ENCODE data around the gene E2F2.

DNA sequence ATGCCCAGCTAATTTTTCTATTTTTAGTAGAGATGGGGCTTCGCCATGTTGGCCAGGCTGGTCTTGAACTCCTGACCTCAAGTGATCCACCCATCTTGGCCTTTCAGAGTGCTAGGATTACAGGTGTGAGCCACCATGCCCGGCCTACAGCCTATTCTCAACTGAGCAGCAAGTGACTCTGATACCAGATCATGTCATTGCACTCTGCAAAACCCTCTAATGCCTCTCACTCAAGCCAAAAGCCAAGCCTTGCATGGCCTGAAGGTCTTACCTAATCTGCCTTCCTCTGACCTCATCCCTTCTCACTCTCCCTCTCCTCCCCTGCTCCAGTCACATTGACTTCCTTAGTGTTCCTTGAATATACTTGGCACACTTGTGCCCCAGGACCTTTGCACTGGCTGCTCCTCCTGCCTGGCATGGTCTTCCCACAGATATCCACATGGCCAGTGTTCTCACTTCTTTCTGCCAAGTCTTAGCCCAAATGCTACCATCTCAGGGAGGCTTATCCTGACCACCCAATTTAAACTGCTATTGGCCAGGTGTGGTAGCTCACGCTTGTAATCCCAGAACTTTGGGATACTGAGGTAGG is 38.8 kb downstream of the E2F2 start:
- TF ChIP-seq CTCF (IDR thresholded peaks at IDR 0.05 in 4 of 5, conservative IDR thresholded peaks at IDR 0.05 in 1 of 5) (no peak), POLR2A (IDR thresholded peaks at IDR 0.05) (no peak)

Data from gastrocnemius medialis (tissue), 4 donors.